ENCODE data around the gene SLC6A8. TPM values are rescaled to one million over a fixed set of nuclear protein-coding genes. Genes with fewer than 3 reads are reported as not detected.
"Not testable (repeated sequence)": the region's sequence is repeated elsewhere in the genome, so short reads cannot be mapped to it uniquely, and the experiment has no call there.

Gene SLC6A8
- total RNA-seq, 1 donor from 2014 or later = 2.2 TPM

GRCh38 chrX:153705403-153706060 is 17.8 kb downstream of the SLC6A8 start:
- DNase-seq (ENCODE audit: low spot score); H3K4me3 Mint-ChIP-seq (ENCODE audit: low read depth); H3K27ac Mint-ChIP-seq; H3K27me3 Mint-ChIP-seq (ENCODE audit: low read depth); H3K4me1 Mint-ChIP-seq (ENCODE audit: low read depth); H3K9me3 Mint-ChIP-seq; intact Hi-C loops (cut with micrococcal nuclease): not testable (repeated sequence)
- H3K36me3 Mint-ChIP-seq (ENCODE audit: low read depth) = peaks cover 26% of the 10 kb centered on the region

DNA sequence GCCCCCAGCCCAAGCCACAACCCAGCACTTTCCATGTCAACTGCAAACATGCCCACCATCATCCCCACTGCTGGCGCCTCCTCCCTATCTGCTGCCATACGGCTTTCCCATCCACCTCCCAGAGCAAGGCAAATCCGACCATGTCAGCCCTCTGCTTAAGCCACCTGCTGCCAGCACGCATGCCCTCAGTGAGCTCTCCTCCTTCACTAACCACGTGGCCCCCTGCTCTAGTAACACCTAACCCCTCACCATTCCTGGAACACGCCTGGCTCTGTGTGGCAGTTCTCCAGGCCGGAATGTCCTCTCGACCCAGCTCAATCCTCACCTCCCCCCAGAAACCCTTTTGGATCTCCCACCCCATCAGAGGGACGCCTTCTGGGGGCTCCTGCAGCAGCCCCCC is 19.1 kb downstream of the SLC6A8 start:
- H3K27ac Mint-ChIP-seq = no peak overlapping the region
- H3K4me1 Mint-ChIP-seq (ENCODE audit: low read depth) = no peaks in the 10 kb centered on the region
- intact Hi-C loops (cut with micrococcal nuclease) = no loop called here
- no peaks in the 10 kb centered on the region for H3K9me3 Mint-ChIP-seq
- H3K36me3 Mint-ChIP-seq (ENCODE audit: low read depth) = peaks cover 31% of the 10 kb centered on the region
- H3K27me3 Mint-ChIP-seq (ENCODE audit: low read depth) = no peaks in the 10 kb centered on the region
- H3K4me3 Mint-ChIP-seq (ENCODE audit: low read depth) = no peak overlapping the region
- no peak for DNase-seq (ENCODE audit: low spot score)

- no peak for DNase-seq (ENCODE audit: low spot score)
- Mint-ChIP-seq H3K4me3 (ENCODE audit: low read depth) (no peak overlapping the region), H3K36me3 (ENCODE audit: low read depth) (peaks cover 31% of the 10 kb centered on the region), H3K27ac (no peak overlapping the region), H3K27me3 (ENCODE audit: low read depth) (no peaks in the 10 kb centered on the region), H3K4me1 (ENCODE audit: low read depth) (no peaks in the 10 kb centered on the region), H3K9me3 (no peaks in the 10 kb centered on the region)
- intact Hi-C loops (cut with micrococcal nuclease) = no loop called here
Measured at GRCh38 chrX:153707406-153707805, 19.7 kb downstream of the SLC6A8 start.

GRCh38 chrX:153708415-153708814 is 20.7 kb downstream of the SLC6A8 start:
- no peaks in the 10 kb centered on the region for H3K4me1 Mint-ChIP-seq (ENCODE audit: low read depth)
- no peaks in the 10 kb centered on the region for H3K27me3 Mint-ChIP-seq (ENCODE audit: low read depth)
- H3K36me3 Mint-ChIP-seq (ENCODE audit: low read depth) = peaks cover 33% of the 10 kb centered on the region
- no peak overlapping the region for H3K27ac Mint-ChIP-seq
- H3K9me3 Mint-ChIP-seq = no peaks in the 10 kb centered on the region
- no peak overlapping the region for H3K4me3 Mint-ChIP-seq (ENCODE audit: low read depth)
- peak; percentile 28 for DNase-seq (ENCODE audit: low spot score)
- intact Hi-C loops (cut with micrococcal nuclease) = no loop called here

DNA sequence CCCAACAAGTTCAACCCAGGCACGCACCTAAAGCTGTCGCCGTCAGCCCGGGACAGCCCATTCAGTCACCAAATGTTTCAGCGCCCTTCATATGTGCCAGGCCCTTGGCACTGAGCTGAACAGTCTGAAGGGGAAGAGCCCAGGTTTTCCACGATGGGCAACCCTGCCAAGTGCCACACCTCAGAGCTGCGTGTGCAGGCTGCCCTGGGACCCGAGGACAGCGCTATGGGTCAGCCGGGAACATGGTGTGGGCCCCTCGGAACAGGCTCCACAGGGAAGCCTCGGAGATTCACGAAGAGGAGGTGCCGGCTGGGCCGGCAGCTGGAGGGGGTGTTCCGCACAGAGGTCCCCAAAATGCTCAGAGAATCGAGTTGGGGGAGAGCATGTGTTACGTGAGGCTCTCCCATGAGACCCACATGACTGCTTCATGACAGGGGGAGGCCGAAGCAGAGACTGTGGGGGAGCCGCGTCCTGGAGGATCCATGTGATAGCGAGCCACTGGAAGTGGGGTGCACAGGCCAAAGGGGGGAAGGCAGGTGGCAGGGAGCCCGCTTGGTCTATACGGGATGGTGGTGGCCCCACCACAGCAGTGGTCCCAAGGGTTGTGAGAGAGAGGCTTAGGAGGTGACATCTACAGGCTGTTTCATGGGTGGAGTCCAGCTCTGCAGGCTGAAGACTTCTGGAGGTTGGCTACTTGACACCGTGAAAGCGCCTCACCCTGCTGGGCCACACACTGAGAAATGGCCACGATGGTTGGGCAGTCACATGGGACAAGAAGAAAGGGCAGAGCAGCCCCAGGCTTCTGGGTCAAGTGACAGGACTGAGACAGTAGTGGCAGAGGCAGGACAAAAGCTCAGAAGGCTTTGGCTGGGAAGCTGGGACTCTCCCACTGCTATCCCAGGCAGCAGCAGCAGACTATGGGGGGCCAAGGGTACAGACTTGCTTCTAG is 22.3 kb downstream of the SLC6A8 start:
- H3K9me3 Mint-ChIP-seq = no peaks in the 10 kb centered on the region
- intact Hi-C loops (cut with micrococcal nuclease) = no loop called here
- no peak overlapping the region for H3K4me3 Mint-ChIP-seq (ENCODE audit: low read depth)
- no peaks in the 10 kb centered on the region for H3K4me1 Mint-ChIP-seq (ENCODE audit: low read depth)
- DNase-seq (ENCODE audit: low spot score) = no peak
- H3K27ac Mint-ChIP-seq = no peak overlapping the region
- no peaks in the 10 kb centered on the region for H3K27me3 Mint-ChIP-seq (ENCODE audit: low read depth)
- peaks cover 34% of the 10 kb centered on the region for H3K36me3 Mint-ChIP-seq (ENCODE audit: low read depth)

- Mint-ChIP-seq H3K9me3 (no peaks in the 10 kb centered on the region), H3K36me3 (ENCODE audit: low read depth) (peaks cover 44% of the 10 kb centered on the region)
- intact Hi-C loops (cut with micrococcal nuclease) = no loop called here
Measured at GRCh38 chrX:153714256-153714655, 26.5 kb downstream of the SLC6A8 start.

DNA sequence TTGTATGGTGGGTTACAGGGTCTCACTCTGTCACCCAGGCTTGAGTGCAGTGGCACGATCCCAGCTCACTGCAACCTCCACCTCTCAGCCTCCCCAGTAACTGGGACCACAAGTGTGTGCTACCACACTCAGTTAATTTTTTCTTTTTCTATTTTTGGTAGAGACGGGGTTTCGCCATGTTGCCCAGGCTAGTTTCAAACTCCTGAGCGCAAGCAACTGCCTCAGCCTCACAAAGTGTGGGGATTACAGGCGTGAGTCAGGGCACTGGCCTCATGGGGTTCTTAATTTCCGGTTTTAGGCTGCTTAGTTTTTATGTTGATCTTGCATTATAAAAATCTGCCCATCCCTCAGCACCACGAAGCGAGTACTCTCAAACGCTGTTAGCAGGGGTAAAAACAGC is 29.7 kb downstream of the SLC6A8 start:
- Mint-ChIP-seq H3K27ac (no peak overlapping the region), H3K4me3 (ENCODE audit: low read depth) (no peak overlapping the region), H3K9me3 (no peaks in the 10 kb centered on the region), H3K27me3 (ENCODE audit: low read depth) (no peaks in the 10 kb centered on the region), H3K36me3 (ENCODE audit: low read depth) (peaks cover 47% of the 10 kb centered on the region), H3K4me1 (ENCODE audit: low read depth) (peaks cover 6% of the 10 kb centered on the region)
- intact Hi-C loops (cut with micrococcal nuclease) = no loop called here
- DNase-seq (ENCODE audit: low spot score) = no peak

More at GRCh38 chrX:153714256-153714655, 26.5 kb downstream of the SLC6A8 start:
- Mint-ChIP-seq H3K27me3 (ENCODE audit: low read depth) (no peaks in the 10 kb centered on the region), H3K27ac (no peak overlapping the region), H3K4me3 (ENCODE audit: low read depth) (no peak overlapping the region), H3K4me1 (ENCODE audit: low read depth) (no peaks in the 10 kb centered on the region)
- DNase-seq (ENCODE audit: low spot score) = no peak

DNA sequence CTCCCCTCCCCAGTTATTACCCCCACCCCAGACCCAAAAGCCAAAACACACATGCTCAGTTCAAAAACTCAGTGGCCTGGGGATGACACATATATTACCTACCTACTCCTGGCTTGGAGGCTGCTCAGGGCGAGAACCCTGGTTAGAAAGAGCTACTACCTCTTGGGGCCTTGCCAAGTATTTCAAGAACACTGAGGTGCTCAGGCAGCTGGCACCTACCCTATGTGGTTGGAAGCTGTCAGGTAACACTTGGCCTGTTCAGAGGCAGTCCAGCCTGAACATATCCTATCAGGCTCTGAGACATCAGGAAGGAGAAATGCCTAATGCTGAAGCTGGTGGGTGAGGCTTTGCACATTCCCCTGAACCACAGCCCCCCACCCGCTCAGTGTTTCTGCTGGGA is 31.5 kb downstream of the SLC6A8 start:
- intact Hi-C loops (cut with micrococcal nuclease) = no loop called here
- Mint-ChIP-seq H3K4me3 (ENCODE audit: low read depth) (no peak overlapping the region), H3K27me3 (ENCODE audit: low read depth) (no peaks in the 10 kb centered on the region), H3K9me3 (no peaks in the 10 kb centered on the region), H3K36me3 (ENCODE audit: low read depth) (peaks cover 43% of the 10 kb centered on the region), H3K4me1 (ENCODE audit: low read depth) (peaks cover 9% of the 10 kb centered on the region), H3K27ac (no peak overlapping the region)
- DNase-seq (ENCODE audit: low spot score) = no peak

DNA sequence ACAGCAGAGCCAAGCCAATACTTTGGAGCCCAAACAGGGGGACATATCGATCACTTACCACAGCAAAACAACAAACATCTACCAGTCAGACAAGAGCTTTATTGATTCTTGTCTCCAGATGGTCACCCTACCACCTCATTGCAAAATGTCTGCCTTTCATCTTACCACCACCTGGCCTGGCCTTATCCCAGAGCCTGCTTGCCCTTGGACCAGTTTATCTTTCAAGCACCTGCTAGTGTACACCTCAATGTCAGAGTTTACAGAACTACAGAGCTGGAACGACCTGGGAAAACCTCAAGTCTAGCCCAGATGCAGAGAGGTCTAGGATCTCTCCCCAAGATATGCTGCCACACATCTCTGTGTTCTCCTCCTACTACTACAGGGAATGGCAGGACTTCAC is 32.0 kb downstream of the SLC6A8 start:
- intact Hi-C loops (cut with micrococcal nuclease) = no loop called here

GRCh38 chrX:153722704-153723350 is 35.1 kb downstream of the SLC6A8 start:
- peak overlapping the region; percentile 79 for H3K27ac Mint-ChIP-seq
- no peaks in the 10 kb centered on the region for H3K27me3 Mint-ChIP-seq (ENCODE audit: low read depth)
- peaks cover 15% of the 10 kb centered on the region for H3K4me1 Mint-ChIP-seq (ENCODE audit: low read depth)
- no peak for DNase-seq (ENCODE audit: low spot score)
- H3K36me3 Mint-ChIP-seq (ENCODE audit: low read depth) = peaks cover 28% of the 10 kb centered on the region
- H3K4me3 Mint-ChIP-seq (ENCODE audit: low read depth) = peak overlapping the region; percentile 89
- intact Hi-C loops (cut with micrococcal nuclease) = no loop called here
- no peaks in the 10 kb centered on the region for H3K9me3 Mint-ChIP-seq

More for the DNA sequence above, 32.0 kb downstream of the SLC6A8 start:
- Mint-ChIP-seq H3K27ac (no peak overlapping the region), H3K36me3 (ENCODE audit: low read depth) (peaks cover 41% of the 10 kb centered on the region), H3K4me1 (ENCODE audit: low read depth) (peaks cover 9% of the 10 kb centered on the region), H3K4me3 (ENCODE audit: low read depth) (no peak overlapping the region), H3K9me3 (no peaks in the 10 kb centered on the region), H3K27me3 (ENCODE audit: low read depth) (no peaks in the 10 kb centered on the region)
- no peak for DNase-seq (ENCODE audit: low spot score)

- H3K4me1 Mint-ChIP-seq (ENCODE audit: low read depth) = peaks cover 16% of the 10 kb centered on the region
- H3K9me3 Mint-ChIP-seq = no peaks in the 10 kb centered on the region
- H3K27me3 Mint-ChIP-seq (ENCODE audit: low read depth) = no peaks in the 10 kb centered on the region
- intact Hi-C loops (cut with micrococcal nuclease) = loop anchor here (1.0 kb wide), 2 partner anchors 71 to 248 kb away; partner anchors contain the start of genes HCFC1, IDH3G and SSR4
- peak; percentile 54 for DNase-seq (ENCODE audit: low spot score)
- H3K4me3 Mint-ChIP-seq (ENCODE audit: low read depth) = peak overlapping the region; percentile 89
- H3K27ac Mint-ChIP-seq = peak overlapping the region; percentile 79
- peaks cover 29% of the 10 kb centered on the region for H3K36me3 Mint-ChIP-seq (ENCODE audit: low read depth)
Measured at GRCh38 chrX:153723351-153724251, 35.9 kb downstream of the SLC6A8 start.

Data from activated T-helper 2 cell treated with anti-CD3 and anti-CD28 coated beads, Interferon-gamma antibody, Interleukin-2, Interleukin-4, amounts not matched to agents 10 μg/mL and 5 μg/mL and 100 μg/mL, durations not matched to agents 14 hours and 24 hours and 36 hours (primary cell).